Lung (tissue), 12 donors: ENCODE data around the gene ROBO1. TPM values are rescaled to one million over a fixed set of nuclear protein-coding genes. Genes with fewer than 3 reads are reported as not detected.

ENCODE experiments used
- ATAC-seq: fragments of 200-7000 bp; cut with Tn5 transposase; one replicate; pipeline ENCODE4 v1.9.1; 2020; ENCODE audit warnings: moderate number of reproducible peaks; ENCODE audit not compliant: insufficient read depth, low FRiP score
- DNase-seq, 3 donors: peaks; one replicate each; pipeline ENCODE4 v3.0.0-alpha.2; 2013 to 2017
- H3K27ac ChIP-seq, 2 donors: one replicate each; pipeline ENCODE4 v1.5.1; 2013; ENCODE audit warnings: mild to moderate bottlenecking in 2 of 2, moderate library complexity in 2 of 2, control low read depth in 1 of 2, inconsistent platforms in 1 of 2, low read depth in 1 of 2, low read length in 1 of 2
- H3K27me3 ChIP-seq, 3 donors: one replicate each; pipeline ENCODE4 v1.5.1; 2013; ENCODE audit warnings: low read length in 2 of 3; ENCODE audit not compliant: control insufficient read depth in 3 of 3, insufficient read depth in 3 of 3
- H3K36me3 ChIP-seq, 4 donors: one replicate each; pipeline ENCODE4 v1.5.1; 2013; ENCODE audit warnings: low read length in 4 of 4, mild to moderate bottlenecking in 1 of 4, moderate library complexity in 1 of 4; ENCODE audit not compliant: control insufficient read depth in 4 of 4, insufficient read depth in 4 of 4
- H3K4me1 ChIP-seq, 5 donors: one replicate each; pipeline ENCODE4 v1.5.1; 2013; ENCODE audit warnings: low read length in 5 of 5, mild to moderate bottlenecking in 2 of 5, moderate library complexity in 1 of 5; ENCODE audit not compliant: control insufficient read depth in 5 of 5, insufficient read depth in 5 of 5
- H3K4me3 ChIP-seq: one replicate; pipeline ENCODE4 v1.5.1; 2013; ENCODE audit warnings: mild to moderate bottlenecking, control low read depth, moderate library complexity
- H3K9ac ChIP-seq, 2 donors: one replicate each; pipeline ENCODE4 v1.5.1; 2013; ENCODE audit warnings: low read length in 2 of 2, control low read depth in 1 of 2; ENCODE audit not compliant: insufficient read depth in 1 of 2
- H3K9me3 ChIP-seq, 4 donors: one replicate each; pipeline ENCODE4 v1.5.1; 2013; ENCODE audit warnings: low read length in 3 of 4, mild to moderate bottlenecking in 1 of 4, moderate library complexity in 1 of 4; ENCODE audit not compliant: control insufficient read depth in 4 of 4, insufficient read depth in 3 of 4
- CTCF ChIP-seq: IDR thresholded peaks from 2 replicates; pipeline ENCODE4 v1.5.1; 2012; ENCODE audit warnings: mild to moderate bottlenecking; ENCODE audit errors: control extremely low read depth, extremely low read depth
- WGBS, 2 donors: extraction: QIAGEN DNeasy Blood & Tissue Kit; methylation state at CpG; one replicate each; pipeline ENCODE4 v1.1.7; 2013; 5-methylcytosine and 5-hydroxymethylcytosine counted together
- polyA plus RNA-seq, 2 donors: library from polyadenylated mRNA; stranded (reverse); fragments of 200-250 nt; gene quantifications; one replicate each; pipeline ENCODE4 v1.2.1, GENCODE V29; 2013
- total RNA-seq, 2 donors: library from RNA; depleted of rRNA in 1 of 2; stranded (reverse); fragments of >200 nt in 1 of 2; gene quantifications; one replicate each; pipeline ENCODE4 v1.2.1, GENCODE V29; 2014 to 2021
- donor health status: control.
- donor health status: control.
- donor health status: Bipolar disorder and iron deficiency.
- donor health status: healthy.
- donor health status: DM: yes; HTN: yes; CAD: no.

The ROBO1 gene
- total and polyA plus RNA-seq, 4 donors: 2.6 to 72.6 (median 15.7) TPM

GRCh38 chr3:79572930-79573329 is 194.9 kb downstream of the ROBO1 start:
- Histone ChIP-seq H3K36me3 (no peaks in the 10 kb centered on the region), H3K9ac (no peak overlapping the region), H3K27ac (no peak overlapping the region), H3K4me3 (no peak overlapping the region), H3K4me1 (no peaks in the 10 kb centered on the region), H3K27me3 (no peaks in the 10 kb centered on the region), H3K9me3 (no peaks in the 10 kb centered on the region)
- DNase-seq (no peak), ATAC-seq (no peak)
- no peak for TF ChIP-seq CTCF
- WGBS, 2 donors: 87 to 94% methylated on average over 7 of the region's 7 CpGs

GRCh38 chr3:79568938-79569337 is 198.9 kb downstream of the ROBO1 start:
- H3K27me3 ChIP-seq: no peaks in the 10 kb centered on the region
- H3K4me1 ChIP-seq: no peaks in the 10 kb centered on the region
- ATAC-seq (no peak), DNase-seq (no peak)
- TF ChIP-seq CTCF: no peak
- WGBS, 2 donors: 92 to 93% methylated on average over 10 of the region's 10 CpGs
- H3K36me3 ChIP-seq: no peaks in the 10 kb centered on the region
- no peak overlapping the region for H3K9ac ChIP-seq
- H3K27ac ChIP-seq: no peak overlapping the region
- H3K4me3 ChIP-seq: no peak overlapping the region
- H3K9me3 ChIP-seq: no peaks in the 10 kb centered on the region

DNA sequence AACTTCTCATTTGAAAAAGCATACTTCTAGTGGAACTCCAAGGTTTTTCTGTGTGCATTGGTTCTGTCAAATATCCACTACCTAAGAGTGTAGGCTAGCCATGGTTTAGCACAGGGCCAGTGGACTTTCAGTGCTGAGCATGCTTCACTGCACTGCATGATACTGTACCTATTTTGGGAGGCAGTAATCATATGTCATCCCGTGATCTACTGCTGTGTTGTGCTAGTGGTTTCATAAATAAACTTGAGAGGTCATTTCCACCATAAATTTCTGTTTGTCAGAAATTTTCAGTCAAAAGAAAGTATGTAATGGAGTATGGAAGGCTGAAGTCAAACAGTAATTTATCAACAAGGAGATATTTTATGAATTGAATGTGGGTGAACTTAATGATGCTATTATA is 203.6 kb downstream of the ROBO1 start:
- no peak overlapping the region for H3K27ac ChIP-seq
- no peak for TF ChIP-seq CTCF
- no peaks in the 10 kb centered on the region for H3K27me3 ChIP-seq
- no peak for DNase-seq
- no peak for ATAC-seq
- no peaks in the 10 kb centered on the region for H3K4me1 ChIP-seq
- no peak overlapping the region for H3K4me3 ChIP-seq
- 53 to 59% methylated on average over 1 of the region's 1 CpG for WGBS, 2 donors
- H3K9me3 ChIP-seq: no peaks in the 10 kb centered on the region
- H3K36me3 ChIP-seq: no peaks in the 10 kb centered on the region
- H3K9ac ChIP-seq: no peak overlapping the region

- WGBS, 2 donors: 77 to 82% methylated on average over 4 of the region's 4 CpGs
- Histone ChIP-seq H3K4me1 (no peaks in the 10 kb centered on the region), H3K27me3 (no peaks in the 10 kb centered on the region), H3K9me3 (peaks cover 0 to 2% (median 0%) of the 10 kb centered on the region in 4 donors), H3K27ac (no peak overlapping the region), H3K9ac (no peak overlapping the region), H3K36me3 (no peaks in the 10 kb centered on the region), H3K4me3 (no peak overlapping the region)
- TF ChIP-seq CTCF: no peak
- DNase-seq: no peak
- no peak for ATAC-seq
These were observed 207.1 kb downstream of the ROBO1 start for GRCh38 chr3:79560698-79561097.
